Activated CD4-positive, alpha-beta T cell treated with anti-CD3 and anti-CD28 coated beads, Interleukin-2, amount 50 U/mL, for 1 hour (primary cell): Measurements from ENCODE around the gene SPRR2D.
"Not testable (repeated sequence)": the region's sequence is repeated elsewhere in the genome, so short reads cannot be mapped to it uniquely, and the experiment has no call there.

Source experiments
- DNase-seq: peaks from one replicate; pipeline ENCODE4 v3.0.0-alpha.2; 2020

The SPRR2D gene

DNA sequence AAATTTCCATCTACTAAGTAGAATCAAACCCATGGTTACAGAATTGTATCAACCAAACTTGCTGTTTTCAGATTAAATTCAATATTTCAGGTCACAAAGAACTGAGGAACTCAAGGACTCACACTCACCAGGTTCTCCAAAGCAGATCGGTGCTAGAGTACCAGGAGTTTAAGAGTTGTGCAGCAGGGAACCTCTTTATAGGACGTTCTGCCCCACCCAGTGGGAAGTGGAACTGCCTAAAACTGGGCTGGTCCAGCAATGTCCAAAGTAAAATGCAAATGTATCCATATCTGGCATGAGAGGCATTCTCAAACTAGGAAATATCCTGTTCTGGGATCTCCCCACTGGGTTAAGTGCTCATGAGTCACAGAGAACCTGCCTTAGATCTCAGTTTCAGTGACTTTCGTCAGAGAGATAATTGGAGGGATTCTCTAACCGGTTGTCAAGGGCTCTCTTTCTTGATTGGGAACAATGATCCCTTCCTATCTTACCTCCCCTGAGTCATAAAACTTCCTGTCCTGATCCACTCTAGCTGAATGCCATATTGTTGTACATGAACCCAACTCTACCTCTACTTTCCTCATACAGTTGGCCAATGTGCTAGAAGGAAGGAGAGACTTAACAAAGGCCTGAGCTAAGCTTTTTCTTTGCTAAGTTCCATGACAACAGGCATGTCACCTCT is at the start of gene SPRR2D:
Gene SPRR2D (minus strand): TSS at position 171 of the 682 bp plus-strand sequence. CDS start 774 bp downstream, outside the sequence.
- DNase-seq = no peak

DNA sequence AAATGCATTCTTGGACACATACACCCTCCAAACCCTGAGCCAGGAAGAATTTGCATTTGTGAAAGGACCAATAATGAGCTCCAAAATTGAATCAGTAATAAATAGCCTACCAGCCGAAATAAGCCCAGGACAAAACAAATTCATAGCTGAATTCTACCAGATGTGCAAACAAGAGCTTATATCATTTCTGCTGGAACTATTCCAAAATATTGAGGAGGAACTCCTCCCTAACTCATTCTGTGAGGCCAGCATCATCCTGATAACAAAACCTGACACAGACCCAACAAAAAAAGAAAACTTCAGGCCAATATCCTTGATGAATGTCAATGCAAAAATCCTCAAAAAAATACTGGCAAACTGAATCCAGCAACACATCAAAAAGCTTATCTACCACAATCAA is 46.7 kb upstream of the SPRR2D start:
- no peak for DNase-seq

DNA sequence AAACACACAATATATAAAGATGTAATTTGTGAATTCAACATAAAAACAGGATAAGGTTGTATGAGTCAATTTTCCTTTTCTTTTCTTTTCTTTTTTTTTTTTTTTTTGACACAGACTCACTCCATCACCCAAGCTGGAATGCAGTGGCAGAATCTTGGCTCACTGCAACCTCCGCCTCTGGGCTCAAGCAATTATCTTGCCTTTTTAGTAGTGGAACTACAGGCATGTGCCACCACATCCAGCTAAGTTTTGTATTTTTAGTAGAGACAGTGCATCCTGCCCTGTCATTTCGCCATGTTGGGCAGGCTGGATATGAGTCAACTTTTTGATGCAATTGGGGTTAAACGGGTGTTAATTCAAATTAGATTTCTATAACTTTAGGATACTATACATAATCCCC is 40.8 kb upstream of the SPRR2D start:
- no peak for DNase-seq

DNA sequence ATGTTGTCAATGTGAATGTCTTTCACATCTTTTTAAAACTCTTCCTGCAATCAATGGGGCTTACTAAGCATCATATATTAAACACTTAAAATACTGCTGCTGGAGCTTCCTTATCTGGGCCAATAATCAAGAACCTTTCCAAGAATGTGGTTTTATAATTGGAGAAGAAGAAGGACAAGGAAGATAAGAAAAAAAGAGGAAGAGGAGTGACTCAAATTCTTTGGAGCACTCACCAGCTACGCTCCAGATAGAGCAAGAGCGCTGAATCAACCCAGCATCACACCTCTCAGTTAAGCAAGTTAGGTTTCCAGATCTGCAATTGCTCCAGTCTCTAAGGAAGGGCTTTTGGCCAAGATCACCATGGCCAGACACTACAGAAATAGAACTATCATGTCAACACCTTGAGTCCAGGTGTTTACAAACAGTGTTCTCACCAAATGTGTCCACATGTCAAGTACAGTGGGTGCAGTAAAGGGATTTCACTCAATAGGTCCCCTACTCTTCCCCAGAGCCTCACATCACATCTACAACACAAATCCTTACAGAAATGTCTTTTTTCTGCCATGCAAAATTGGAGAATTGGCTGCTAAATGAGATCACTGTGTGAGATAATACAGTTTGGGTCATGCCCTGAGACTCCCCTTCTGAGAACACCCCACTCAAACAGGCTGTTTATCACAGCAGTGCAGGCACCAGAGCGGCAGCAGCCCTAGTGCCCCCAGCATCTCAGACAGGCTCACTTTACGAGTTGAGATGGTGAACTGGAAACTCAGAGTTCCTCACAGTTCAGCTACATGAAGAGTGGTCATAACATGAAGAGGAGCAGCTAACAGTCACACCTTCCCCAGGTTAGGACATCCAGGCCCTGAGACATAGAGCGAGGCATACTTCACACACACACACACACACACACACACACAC is 32.1 kb upstream of the SPRR2D start:
- DNase-seq = no peak

DNA sequence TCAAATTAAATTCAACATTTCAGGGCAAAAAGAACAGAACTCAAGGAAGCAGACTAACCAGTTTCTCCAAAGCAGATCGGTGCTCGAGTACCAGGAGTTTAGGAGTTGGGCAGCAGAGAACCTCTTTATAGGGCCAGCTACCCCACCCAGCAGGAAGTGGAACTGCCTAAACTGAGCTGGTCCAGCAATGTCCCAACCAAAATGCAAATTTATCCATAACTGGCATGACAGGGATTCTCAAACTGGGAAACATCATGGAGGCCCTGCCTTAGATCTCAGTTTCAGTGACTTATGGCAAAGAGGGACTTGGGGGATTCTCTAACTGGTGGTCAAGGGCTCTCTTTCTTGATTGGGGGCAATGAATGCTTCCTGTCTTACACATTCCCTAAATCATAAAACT is 30.6 kb upstream of the SPRR2D start, which contains the start of gene SPRR2B:
Gene SPRR2B (minus strand): TSS at position 101 of the 400 bp plus-strand sequence. CDS start 772 bp downstream, outside the sequence.
- no peak for DNase-seq

DNA sequence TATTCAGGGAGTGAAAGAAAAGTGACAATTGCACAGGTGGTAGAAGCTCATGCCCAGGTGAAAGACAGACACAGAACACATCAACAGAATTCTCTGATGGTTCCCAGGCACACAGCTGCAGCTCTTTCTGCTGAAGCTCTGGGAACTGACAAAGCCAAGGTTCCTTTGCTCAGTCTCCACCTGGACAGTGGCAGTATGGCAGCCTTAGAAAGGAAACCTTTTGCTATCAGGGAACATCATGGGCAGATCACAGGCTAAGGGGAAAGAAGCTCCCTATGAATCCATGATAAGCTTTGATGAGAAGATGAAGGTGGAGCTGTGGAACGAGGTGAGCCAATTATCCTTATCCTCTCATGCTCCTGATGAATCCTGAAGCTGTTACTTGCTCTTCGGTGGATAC is 29.3 kb upstream of the SPRR2D start:
- no peak for DNase-seq

DNA sequence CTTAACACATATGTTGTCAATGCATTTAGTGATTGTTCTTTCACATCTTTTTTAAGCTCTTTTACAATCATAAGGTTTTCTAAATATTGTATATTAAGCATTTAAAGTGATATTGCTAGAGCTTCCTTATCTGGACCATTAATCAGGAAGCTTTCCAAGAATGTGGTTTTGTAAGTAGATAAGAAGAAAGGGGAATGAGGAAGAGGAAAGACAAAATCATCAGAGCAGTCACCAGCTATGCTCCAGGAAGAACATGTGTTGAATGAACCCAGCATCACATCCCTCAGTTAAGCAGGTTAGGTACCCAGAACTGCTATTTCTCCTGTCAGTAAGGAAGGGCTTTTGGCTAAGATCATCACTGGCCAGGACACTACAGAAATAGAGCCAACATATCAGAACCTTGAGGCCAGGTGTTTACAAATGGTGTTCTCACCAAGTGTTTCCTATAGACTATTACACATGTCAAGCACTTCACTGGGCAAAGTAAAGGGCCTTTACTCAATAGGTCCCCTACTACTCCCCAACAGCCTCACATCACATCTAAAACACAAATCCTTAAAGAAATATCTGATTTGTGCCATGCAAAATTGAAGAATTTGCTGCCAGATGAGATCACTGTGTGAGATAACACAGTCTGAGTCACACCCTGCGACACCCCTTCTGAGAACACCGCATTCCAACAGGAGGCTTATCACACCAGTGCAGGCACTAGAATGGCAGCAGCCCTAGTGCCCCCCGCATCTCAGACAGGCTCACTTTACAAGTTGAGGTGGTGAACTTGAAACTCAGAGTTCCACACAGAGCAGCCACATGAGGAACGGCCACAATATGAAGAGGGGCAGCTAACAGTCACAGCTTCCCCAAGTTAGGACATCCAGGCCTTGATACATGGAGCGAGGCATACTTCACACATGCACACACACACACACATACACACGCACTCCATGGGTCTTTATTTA is 18.2 kb upstream of the SPRR2D start:
- DNase-seq = no peak

DNA sequence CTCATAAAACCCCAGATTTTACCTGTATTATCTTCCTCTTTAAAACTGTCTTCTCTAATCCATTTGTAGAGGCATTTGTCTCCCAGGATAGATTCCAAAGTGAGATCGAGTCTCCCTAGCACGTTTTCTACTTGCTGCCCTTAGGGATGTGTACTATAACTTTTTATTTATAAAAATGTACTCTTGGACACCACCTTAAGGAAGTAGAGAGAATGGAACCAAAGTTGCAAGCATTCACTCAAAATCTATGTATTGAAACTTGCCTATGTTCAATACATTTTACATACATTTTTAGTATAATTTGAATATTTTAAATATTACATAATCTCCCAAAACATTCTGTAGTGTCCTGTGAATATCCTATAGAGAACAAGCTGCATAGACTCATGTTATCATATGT is 17.2 kb upstream of the SPRR2D start:
- no peak for DNase-seq

DNA sequence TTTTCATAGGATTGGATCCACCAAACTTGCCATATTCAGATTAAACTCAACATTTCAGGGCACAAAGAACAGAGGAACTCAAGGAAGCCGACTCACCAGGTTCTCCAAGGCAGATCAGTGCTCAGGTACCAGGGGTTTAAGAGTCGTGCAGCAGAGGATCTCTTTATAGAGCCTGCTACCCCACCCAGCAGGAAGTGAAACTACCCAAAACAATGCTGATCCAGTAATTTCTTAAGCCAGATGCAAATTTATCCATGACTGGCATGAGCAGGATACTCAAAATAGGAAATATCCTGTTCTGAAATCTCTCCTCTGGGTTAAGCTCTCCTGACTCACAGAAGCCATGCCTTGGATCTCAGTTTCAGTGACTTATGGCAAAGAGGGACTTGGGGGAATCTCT is 16.5 kb upstream of the SPRR2D start, which contains the start of gene SPRR2A:
Gene SPRR2A (minus strand): TSS at position 138 of the 400 bp plus-strand sequence. CDS start 777 bp downstream, outside the sequence.
- no peak for DNase-seq

DNA sequence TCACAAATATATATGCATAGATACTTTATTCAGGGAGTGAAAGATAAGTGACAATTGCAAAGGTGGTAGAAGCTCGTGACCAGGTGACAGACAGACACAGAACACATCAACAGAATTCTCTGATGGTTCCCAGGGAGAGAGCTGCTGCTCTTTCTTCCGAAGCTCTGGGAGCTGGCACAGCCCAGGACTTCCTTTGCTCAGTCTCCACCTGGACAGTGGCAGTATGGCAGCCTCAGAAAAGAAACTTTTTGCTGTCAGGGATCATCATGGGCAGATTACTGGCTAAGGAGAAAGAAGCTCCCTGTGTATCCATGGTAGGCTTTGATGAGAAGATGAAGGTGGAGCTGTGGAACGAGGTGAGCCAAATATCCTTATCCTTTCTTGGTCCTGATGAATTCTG is 15.2 kb upstream of the SPRR2D start:
- DNase-seq = not testable (repeated sequence)

DNA sequence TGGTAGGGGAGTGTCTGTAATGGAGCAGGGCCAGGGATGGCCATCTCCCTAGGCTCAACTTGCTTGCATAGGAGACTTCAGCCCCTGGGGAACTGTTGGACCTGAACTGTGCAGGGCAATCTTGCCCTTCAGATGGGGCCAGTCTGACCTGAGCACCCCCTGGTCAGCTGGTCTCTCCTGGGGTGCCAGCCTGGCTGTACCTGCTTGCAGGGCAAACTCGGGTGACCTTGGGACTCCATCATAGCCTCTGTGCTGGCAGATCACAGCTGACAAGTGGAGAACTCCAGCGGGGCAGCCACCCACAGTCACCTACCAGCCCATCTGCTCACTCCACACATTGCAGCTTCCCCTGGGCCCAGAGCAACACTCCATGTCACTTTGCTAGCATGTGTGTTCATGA is 8.3 kb upstream of the SPRR2D start:
- DNase-seq = no peak

DNA sequence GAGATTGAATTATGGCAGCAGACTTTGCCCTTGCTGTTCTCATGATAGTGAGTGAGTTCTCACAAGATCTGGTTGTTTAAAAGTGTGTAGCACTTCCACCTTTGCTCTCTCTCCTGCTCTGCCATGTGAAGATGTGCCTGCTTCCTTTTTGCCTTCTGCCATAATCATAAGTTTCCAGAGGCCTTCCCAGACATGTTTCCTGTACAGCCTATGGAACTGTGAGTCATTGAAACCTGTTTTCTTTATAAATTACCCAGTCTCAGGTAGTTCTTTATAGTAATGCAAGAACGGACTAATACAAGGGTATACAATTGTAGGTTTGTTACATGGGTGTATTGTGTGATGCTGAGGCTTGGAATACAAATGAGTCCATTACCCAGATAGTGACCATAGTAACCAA is 5.7 kb downstream of the SPRR2D start:
- no peak for DNase-seq

DNA sequence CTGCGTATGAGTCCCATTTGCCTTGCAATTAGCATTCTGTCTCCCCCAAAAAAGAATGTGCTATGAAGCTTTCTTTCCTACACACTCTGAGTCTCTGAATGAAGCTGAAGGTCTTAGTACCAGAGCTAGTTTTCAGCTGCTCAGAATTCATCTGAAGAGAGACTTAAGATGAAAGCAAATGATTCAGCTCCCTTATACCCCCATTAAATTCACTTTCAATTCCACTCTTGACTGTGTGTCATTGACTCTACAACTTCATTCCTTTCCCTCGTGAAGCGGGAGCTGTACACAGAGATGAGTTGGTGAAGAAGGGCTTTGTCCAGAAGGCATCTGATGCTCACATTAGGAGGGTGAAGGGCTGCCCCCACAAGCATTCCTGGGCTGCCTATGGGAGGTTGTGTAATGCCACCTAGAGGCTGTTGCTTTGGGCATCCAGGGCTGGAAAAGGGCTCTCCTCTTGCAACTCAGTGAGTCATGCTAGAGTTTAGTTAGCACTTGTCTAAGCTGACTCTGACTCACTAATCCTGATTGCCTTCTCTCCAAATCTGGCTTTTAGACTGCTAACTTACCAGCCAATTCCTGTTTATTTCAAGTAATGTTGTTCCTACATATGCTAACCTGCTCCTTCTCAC is 8.1 kb downstream of the SPRR2D start:
- no peak for DNase-seq

DNA sequence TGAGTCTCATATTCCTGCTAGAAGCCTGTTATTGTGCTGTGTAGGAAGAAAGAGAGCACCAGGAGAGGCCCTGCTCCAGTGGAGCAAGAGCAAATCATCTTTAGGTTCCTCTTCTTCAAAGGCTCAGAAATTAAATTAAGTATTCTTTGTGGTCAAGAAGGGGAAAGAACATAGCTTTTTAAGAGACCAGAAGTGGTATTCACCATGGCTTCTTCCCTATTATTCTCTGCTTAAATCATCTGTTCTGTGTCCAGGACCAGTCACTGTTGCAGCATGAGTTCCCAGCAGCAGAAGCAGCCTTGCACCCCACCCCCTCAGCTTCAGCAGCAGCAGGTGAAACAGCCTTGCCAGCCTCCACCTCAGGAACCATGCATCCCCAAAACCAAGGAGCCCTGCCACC is 8.8 kb downstream of the SPRR2D start:
- no peak for DNase-seq

DNA sequence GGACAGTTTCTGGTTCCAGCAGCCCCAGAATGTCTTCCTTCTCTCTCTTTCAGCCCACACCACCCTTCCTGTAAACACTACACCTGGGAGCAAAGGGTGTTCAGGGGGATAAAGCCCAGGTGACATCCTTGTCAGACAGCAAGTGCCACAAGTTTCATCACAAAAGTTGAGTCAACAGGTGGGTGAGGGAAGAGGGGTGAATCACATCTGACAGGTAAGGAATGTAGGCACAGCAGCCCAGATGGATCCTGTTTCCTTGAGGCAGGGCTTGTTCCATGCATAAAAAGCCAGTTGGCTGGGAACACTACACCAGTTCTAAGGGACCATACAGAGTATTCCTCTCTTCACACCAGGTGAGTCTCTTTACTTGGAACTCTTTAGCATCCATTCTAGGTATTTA is 10.0 kb downstream of the SPRR2D start, which contains the start of gene SPRR1B:
Gene SPRR1B (plus strand): TSS at position 309 of the 400 bp plus-strand sequence. CDS start 1,143 bp downstream, outside the sequence.
- no peak for DNase-seq

DNA sequence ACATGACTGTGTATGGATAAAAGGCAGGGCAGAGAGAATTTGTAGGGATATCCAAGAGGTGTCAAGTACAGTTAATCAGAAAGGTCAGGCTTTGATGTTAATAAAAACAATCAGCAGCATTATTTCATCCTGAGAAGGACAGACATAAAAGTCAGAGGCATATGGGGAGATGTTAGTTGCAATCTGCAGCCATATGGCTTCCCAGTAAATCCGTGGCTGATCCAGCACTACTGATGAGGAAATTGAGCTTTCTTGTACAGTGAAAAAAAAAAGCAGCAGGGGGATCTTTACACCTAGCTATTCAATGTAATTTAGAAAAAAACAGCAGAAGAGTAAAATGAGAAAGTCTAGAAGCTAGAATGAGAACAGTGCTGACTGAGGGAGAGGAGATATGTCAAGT is 12.2 kb downstream of the SPRR2D start:
- no peak for DNase-seq

DNA sequence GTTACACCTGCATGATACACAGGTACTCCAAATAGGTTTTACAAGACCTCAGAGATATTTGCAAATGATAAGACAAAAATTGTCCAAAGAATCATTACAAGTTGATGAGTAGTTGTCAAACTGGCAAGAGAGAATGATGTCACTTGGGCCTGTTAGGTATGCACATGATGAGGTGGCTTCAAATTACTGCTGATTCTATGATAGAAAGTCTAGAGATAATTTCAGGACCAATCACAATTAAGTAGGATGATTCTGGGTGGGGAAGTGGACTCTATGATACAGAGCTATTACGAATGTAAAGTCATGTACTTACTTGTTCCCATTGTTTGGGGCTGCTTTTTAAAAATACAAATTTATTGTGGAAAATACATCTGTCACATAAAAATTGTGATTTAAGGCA is 15.1 kb downstream of the SPRR2D start:
- DNase-seq = no peak

DNA sequence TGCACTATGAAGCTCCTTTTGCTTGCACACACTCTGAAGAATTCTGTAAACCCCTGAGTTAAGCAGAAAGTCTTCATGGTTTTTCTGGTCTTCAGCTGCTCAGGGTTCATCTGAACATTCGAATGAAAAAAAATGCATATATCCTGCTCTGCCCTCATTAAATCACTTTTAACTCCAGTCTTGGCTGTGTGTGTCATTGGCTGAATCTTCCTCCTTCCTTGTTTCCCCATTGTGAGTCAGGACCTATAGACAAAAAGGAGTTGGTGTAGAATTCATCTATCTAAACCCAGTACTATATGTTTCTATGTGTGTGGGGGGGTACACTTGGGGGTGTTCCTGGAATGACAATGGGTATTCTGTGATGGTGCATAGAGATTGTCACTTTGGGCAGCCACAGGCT is 16.5 kb downstream of the SPRR2D start:
- DNase-seq = no peak

DNA sequence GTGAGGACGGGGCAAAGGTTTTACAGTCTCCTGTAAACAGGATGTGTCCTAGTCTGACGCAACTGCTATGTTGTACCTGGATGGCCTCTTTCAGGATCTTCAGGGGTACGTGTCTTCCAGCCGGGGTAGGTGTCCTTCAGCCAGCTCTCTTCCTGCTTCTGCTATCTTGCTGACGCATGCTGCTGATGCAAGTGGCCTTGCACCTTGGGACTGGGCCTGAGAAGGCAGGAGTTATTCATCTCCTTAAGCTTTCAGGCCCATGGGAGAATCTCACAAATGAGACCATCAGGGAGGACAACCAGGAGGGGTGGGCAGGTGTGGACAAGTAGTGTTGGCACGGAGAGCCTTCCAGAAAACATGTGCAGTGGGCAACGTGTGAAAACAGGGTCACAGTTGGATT is 17.8 kb downstream of the SPRR2D start:
- DNase-seq = no peak

DNA sequence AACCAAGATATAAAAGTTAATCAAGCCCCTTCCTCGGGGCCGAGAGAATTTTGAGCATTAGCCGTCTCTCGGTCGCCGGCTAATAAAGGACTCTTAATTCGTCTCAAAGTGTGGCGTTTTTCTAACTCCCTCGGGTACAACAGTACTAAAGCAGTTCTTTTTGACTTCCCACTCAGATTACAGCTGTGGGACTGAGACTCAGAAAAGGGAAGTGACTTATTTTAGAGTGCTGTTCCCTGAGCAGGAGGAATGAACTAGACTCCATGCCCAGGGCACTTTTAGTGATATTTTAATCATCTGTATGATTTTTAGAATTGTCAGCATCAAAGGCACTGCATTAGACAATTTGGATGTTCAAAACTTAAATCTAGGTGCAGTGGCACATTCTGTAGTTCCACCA is 18.6 kb downstream of the SPRR2D start:
- not testable (repeated sequence) for DNase-seq

DNA sequence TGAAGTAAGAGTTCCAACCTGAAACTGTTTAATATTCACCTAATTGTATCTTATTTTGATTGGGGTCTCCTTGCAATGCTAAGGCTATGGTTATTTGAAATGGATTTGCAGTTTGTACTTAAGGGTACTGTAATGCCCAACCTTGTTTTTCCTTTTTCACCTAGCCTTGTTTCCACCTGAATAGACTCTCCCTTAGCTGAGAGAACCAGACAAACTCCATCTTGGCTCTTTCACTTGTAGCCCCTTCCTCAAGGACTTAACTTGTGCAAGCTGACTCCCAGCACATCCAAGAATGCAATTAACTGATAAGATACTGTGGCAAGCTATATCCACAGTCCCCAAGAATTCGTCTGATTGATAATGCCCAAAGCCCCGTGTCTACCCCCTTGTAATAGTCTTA is 19.1 kb downstream of the SPRR2D start:
- not testable (repeated sequence) for DNase-seq

DNA sequence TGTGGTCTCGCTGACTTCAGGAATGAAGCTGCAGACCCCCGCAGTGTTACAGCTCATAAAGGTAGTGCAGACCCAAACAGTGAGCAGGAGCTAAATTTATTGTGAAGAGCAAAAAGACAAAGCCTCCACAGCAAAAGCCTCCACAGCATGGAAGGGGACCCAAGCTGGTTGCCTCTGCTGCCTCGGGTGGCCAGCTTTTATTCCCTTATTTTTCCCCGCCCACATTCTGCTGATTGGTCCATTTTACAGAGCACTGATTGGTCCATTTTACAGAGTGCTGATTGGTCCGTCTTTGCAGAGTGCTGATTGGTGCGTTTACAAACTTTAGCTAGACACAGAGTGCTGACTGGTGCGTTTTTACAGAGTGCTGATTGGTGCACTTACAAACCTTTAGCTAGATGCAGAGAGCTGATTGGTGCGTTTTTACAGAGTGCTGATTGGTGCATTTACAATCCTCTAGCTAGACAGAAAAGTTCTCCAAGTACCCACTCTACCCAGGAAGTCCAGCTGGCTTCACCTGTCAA is 29.6 kb downstream of the SPRR2D start:
- not testable (repeated sequence) for DNase-seq
